HEK293 (cell line): Measurements from ENCODE around the gene TRAPPC2L.

Source experiments
- CTCF ChIA-PET: fragments of 350-600 bp; formaldehyde crosslinking; extraction: SDS; loops from one replicate; lab custom pipeline; 2021; ENCODE audit warnings: antibody characterized with exemption; lab: Yijun Ruan, JAX
- POLR2A ChIA-PET: fragments of 300-600 bp; formaldehyde crosslinking; extraction: SDS; loops from one replicate; lab custom pipeline; 2020; ENCODE audit warnings: antibody characterized with exemption, inconsistent platforms; lab: Yijun Ruan, JAX
- H3K27ac ChIP-seq: fragments of 200-500 bp; sonication (Bioruptor generic); 2 replicates; pipeline ENCODE4 v1.5.1; 2014; ENCODE audit warnings: low read depth, low read length, control low read depth, inconsistent platforms; ENCODE audit errors: extremely low read depth
- H3K36me3 ChIP-seq, 2 experiments: fragments of 200-500 bp in 1 of 2; sonication (Bioruptor generic) in 1 of 2; 1 replicate in 1 of 2; 2 replicates in 1 of 2; pipeline ENCODE4 v1.5.1; 2014 to 2017; ENCODE audit warnings: inconsistent platforms in 2 of 2, low read length in 2 of 2; ENCODE audit not compliant: control insufficient read depth in 2 of 2, insufficient read depth in 1 of 2
- H3K4me1 ChIP-seq: fragments of 200-500 bp; sonication (Bioruptor generic); 2 replicates; pipeline ENCODE4 v1.5.1; 2014; ENCODE audit warnings: mild to moderate bottlenecking, low read length, inconsistent platforms; ENCODE audit not compliant: control insufficient read depth, insufficient read depth
- H3K4me3 ChIP-seq: 2 replicates; pipeline ENCODE4 v1.5.1; 2011; ENCODE audit warnings: low read depth, mild to moderate bottlenecking, control low read depth, low read length, moderate library complexity
- H3K9me3 ChIP-seq: fragments of 200-500 bp; sonication (Bioruptor generic); 2 replicates; pipeline ENCODE4 v1.5.1; 2014; ENCODE audit warnings: low read depth, low read length, inconsistent platforms; ENCODE audit not compliant: control insufficient read depth, insufficient read depth
- EGR2 ChIP-seq: fragments of 450-650 bp; formaldehyde crosslinking; IDR thresholded peaks from 2 replicates; pipeline ENCODE4 v1.5.1; 2016; ENCODE audit warnings: low read depth, missing biosample characterization, missing genetic modification characterization
- HOXD13 ChIP-seq: sonication (generic); formaldehyde crosslinking; IDR thresholded peaks from 2 replicates; pipeline ENCODE4 v1.8.0; 2022; ENCODE audit warnings: missing genetic modification reagents, borderline replicate concordance
- KLF1 ChIP-seq: fragments of 450-650 bp; formaldehyde crosslinking; IDR thresholded peaks from 2 replicates; pipeline ENCODE4 v1.5.1; 2016; ENCODE audit warnings: missing biosample characterization, missing genetic modification characterization
- KLF7 ChIP-seq: fragments of 450-650 bp; formaldehyde crosslinking; IDR thresholded peaks from 2 replicates; pipeline ENCODE4 v1.5.1; 2016; ENCODE audit warnings: missing biosample characterization, missing genetic modification characterization, borderline replicate concordance
- REPIN1 ChIP-seq: fragments of 450-650 bp; formaldehyde crosslinking; IDR thresholded peaks from 2 replicates; pipeline ENCODE4 v1.5.1; 2017; ENCODE audit warnings: missing biosample characterization, missing genetic modification characterization, low read depth
- WT1 ChIP-seq: fragments of 450-650 bp; formaldehyde crosslinking; IDR thresholded peaks from 2 replicates; pipeline ENCODE4 v1.5.1; 2016; ENCODE audit warnings: missing biosample characterization, missing genetic modification characterization
- ZBTB1 ChIP-seq: fragments of 450-650 bp; formaldehyde crosslinking; IDR thresholded peaks from 2 replicates; pipeline ENCODE4 v1.5.1; 2016; ENCODE audit warnings: missing biosample characterization, missing genetic modification characterization
- ZBTB48 ChIP-seq: fragments of 450-650 bp; formaldehyde crosslinking; IDR thresholded peaks from 2 replicates; pipeline ENCODE4 v1.5.1; 2016; ENCODE audit warnings: missing biosample characterization, missing genetic modification characterization
- ZNF155 ChIP-seq: fragments of 450-650 bp; formaldehyde crosslinking; IDR thresholded peaks from 2 replicates; pipeline ENCODE4 v1.5.1; 2016; ENCODE audit warnings: missing biosample characterization, missing genetic modification characterization
- ZNF2 ChIP-seq: fragments of 450-650 bp; formaldehyde crosslinking; IDR thresholded peaks from 2 replicates; pipeline ENCODE4 v1.5.1; 2016; ENCODE audit warnings: missing biosample characterization, missing genetic modification characterization
- ZNF24 ChIP-seq: fragments of 450-650 bp; formaldehyde crosslinking; IDR thresholded peaks from 2 replicates; pipeline ENCODE4 v1.5.1; 2016; ENCODE audit warnings: missing biosample characterization, missing genetic modification characterization
- ZNF311 ChIP-seq: fragments of 450-650 bp; formaldehyde crosslinking; IDR thresholded peaks from 2 replicates; pipeline ENCODE4 v1.5.1; 2017; ENCODE audit warnings: missing biosample characterization, missing genetic modification characterization, borderline replicate concordance
- ZNF391 ChIP-seq: fragments of 450-650 bp; formaldehyde crosslinking; IDR thresholded peaks from 2 replicates; pipeline ENCODE4 v1.5.1; 2016; ENCODE audit warnings: low read depth, missing biosample characterization, missing genetic modification characterization, borderline replicate concordance
- ZNF394 ChIP-seq: fragments of 450-650 bp; formaldehyde crosslinking; IDR thresholded peaks from 2 replicates; pipeline ENCODE4 v1.5.1; 2016; ENCODE audit warnings: missing biosample characterization, missing genetic modification characterization, mild to moderate bottlenecking, moderate library complexity, borderline replicate concordance
- ZNF423 ChIP-seq: fragments of 450-650 bp; formaldehyde crosslinking; IDR thresholded peaks from 2 replicates; pipeline ENCODE4 v1.5.1; 2016; ENCODE audit warnings: missing biosample characterization, missing genetic modification characterization
- ZNF560 ChIP-seq: fragments of 450-650 bp; formaldehyde crosslinking; IDR thresholded peaks from 2 replicates; pipeline ENCODE4 v1.5.1; 2017; ENCODE audit warnings: missing biosample characterization, missing genetic modification characterization, borderline replicate concordance
- ZNF768 ChIP-seq: fragments of 450-650 bp; formaldehyde crosslinking; IDR thresholded peaks from 2 replicates; pipeline ENCODE4 v1.5.1; 2018; ENCODE audit warnings: missing biosample characterization, mild to moderate bottlenecking, missing genetic modification characterization
- ZNF830 ChIP-seq: fragments of 450-650 bp; IDR thresholded peaks from 2 replicates; pipeline ENCODE4 v1.5.0; 2018; ENCODE audit warnings: missing biosample characterization, missing genetic modification characterization, low read depth, mild to moderate bottlenecking, moderate library complexity
- TF ChIP-seq, protein P1 (sequence below): fragments of 450-650 bp; formaldehyde crosslinking; IDR thresholded peaks from 2 replicates; pipeline ENCODE4 v1.5.1; 2016; ENCODE audit warnings: missing biosample characterization, missing genetic modification characterization, low read depth
- TF ChIP-seq, protein P2 (sequence below): fragments of 450-650 bp; formaldehyde crosslinking; IDR thresholded peaks from 2 replicates; pipeline ENCODE4 v1.5.1; 2016; ENCODE audit warnings: missing biosample characterization, missing genetic modification characterization
- TF ChIP-seq, protein P3 (sequence below): fragments of 450-650 bp; formaldehyde crosslinking; optimal IDR thresholded peaks from 2 replicates; pipeline ENCODE3; 2016; ENCODE audit warnings: missing biosample characterization, mild to moderate bottlenecking, missing genetic modification characterization

The TRAPPC2L gene

DNA sequence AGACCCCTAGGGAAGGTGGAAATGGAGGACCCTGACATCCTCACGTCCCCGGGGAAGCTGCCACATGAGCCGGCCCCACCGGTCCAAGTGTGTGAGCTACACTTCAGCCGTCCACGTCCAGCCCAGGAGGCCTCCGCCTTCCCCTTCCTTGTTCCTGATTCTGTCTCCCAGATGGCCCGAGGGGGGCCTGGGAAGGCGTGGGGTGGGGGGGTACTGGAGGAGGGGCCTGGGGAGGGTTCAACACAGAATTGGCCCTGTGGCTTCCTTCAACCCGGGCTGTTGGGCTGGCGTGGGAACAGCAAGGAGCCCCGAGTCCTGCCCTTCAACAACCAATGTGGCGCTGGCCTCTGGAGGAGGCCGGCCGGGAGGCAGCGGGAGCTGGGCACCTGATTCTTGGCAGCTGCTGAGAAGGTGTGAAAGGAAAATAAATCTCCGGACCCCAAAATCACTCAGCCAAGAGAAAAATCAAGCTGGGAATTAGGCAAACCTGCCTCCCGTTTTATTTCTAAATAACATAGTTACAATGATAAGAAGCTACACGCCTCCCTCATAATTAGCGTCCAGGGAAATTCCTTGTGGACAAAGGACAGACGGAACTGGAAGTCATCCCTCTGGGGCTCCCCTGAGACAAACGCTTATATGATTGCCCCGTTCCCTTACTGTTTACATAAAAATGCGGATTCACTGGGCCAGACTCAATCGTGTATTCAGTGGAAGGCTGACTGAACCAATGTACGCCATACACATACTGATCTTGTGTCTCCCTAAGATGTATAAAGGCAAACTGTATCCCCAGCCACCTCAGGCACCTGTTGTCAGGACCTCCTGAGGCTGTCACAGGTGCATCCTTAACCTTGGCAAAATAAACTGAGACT lies 43.4 kb upstream of the TRAPPC2L start (continued):
- TF ChIP-seq HOXD13 (CRISPR knock-in tag) = no peak
- no peak for TF ChIP-seq ZBTB1 (tag by site-specific recombination)

DNA sequence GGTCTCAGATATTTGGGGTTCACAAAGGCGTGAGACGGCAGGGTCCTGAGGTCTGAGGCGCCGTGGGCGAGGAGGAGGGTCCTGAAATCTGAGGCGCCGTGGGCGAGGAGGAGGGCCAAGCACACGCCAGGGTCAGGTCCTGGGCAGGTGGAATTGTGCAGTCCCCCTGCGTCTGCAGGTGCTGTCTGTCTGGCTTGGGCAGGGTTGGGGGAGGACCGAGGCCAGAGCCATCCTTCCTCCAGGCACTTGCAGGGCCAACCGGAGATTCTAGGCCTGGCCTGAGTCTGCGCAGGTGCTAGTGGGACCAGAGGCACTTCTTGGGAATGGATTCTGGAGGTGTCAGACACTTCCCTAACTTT lies 42.8 kb upstream of the TRAPPC2L start:
- H3K27ac ChIP-seq = no peak overlapping the region
- TF ChIP-seq WT1 (tag by site-specific recombination) = no peak
- TF ChIP-seq, protein P1, sequence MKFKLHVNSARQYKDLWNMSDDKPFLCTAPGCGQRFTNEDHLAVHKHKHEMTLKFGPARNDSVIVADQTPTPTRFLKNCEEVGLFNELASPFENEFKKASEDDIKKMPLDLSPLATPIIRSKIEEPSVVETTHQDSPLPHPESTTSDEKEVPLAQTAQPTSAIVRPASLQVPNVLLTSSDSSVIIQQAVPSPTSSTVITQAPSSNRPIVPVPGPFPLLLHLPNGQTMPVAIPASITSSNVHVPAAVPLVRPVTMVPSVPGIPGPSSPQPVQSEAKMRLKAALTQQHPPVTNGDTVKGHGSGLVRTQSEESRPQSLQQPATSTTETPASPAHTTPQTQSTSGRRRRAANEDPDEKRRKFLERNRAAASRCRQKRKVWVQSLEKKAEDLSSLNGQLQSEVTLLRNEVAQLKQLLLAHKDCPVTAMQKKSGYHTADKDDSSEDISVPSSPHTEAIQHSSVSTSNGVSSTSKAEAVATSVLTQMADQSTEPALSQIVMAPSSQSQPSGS (tag by site-specific recombination) = no peak
- no peak for TF ChIP-seq ZNF24 (tag by site-specific recombination)
- TF ChIP-seq EGR2 (tag by site-specific recombination) = no peak
- no peak for TF ChIP-seq ZNF423
- no peak for TF ChIP-seq ZNF830
- TF ChIP-seq, protein P2, sequence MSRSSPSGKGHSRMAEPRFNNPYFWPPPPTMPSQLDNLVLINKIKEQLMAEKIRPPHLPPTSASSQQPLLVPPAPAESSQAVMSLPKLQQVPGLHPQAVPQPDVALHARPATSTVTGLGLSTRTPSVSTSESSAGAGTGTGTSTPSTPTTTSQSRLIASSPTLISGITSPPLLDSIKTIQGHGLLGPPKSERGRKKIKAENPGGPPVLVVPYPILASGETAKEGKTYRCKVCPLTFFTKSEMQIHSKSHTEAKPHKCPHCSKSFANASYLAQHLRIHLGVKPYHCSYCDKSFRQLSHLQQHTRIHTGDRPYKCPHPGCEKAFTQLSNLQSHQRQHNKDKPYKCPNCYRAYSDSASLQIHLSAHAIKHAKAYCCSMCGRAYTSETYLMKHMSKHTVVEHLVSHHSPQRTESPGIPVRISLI (tag by site-specific recombination) = no peak
- TF ChIP-seq, protein P3, sequence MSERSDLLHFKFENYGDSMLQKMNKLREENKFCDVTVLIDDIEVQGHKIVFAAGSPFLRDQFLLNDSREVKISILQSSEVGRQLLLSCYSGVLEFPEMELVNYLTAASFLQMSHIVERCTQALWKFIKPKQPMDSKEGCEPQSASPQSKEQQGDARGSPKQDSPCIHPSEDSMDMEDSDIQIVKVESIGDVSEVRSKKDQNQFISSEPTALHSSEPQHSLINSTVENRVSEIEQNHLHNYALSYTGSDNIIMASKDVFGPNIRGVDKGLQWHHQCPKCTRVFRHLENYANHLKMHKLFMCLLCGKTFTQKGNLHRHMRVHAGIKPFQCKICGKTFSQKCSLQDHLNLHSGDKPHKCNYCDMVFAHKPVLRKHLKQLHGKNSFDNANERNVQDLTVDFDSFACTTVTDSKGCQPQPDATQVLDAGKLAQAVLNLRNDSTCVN (tag by site-specific recombination) = no peak
- no peak for TF ChIP-seq KLF1 (tag by site-specific recombination)
- TF ChIP-seq ZBTB48 (tag by site-specific recombination) = no peak
- TF ChIP-seq ZNF391 (tag by site-specific recombination) = no peak
- no peak for TF ChIP-seq ZNF311 (tag by site-specific recombination)
- TF ChIP-seq REPIN1 (tag by site-specific recombination) = no peak
- TF ChIP-seq KLF7 (tag by site-specific recombination) = no peak
- no peak for TF ChIP-seq ZNF155
- TF ChIP-seq ZNF2 (tag by site-specific recombination) = no peak
- TF ChIP-seq ZNF394 = no peak
- TF ChIP-seq ZNF768 (tag by site-specific recombination) = no peak
- no peak for TF ChIP-seq ZNF560 (tag by site-specific recombination)
- TF ChIP-seq, all 188 proteins: peak for 0
- H3K4me3 ChIP-seq = no peak overlapping the region
- ChIA-PET CTCF (interaction anchor here (5.1 kb wide), 1 partner anchor 353 kb away, joined by 19 read pairs; no protein-coding TSS in a partner anchor), POLR2A (no interaction called here)
- H3K4me1 ChIP-seq = peaks cover 3% of the 10 kb centered on the region; the same call in 1 of the 2 replicates
- H3K36me3 ChIP-seq = peaks cover 0 to 20% of the 10 kb centered on the region in 2 experiments; a peak in 1 of 3 replicates
- H3K9me3 ChIP-seq = no peaks in the 10 kb centered on the region
